PC-9 (cell line): ENCODE results near the gene IL16. TPM values are rescaled to one million over a fixed set of nuclear protein-coding genes. Genes with fewer than 3 reads are reported as not detected.

ENCODE experiments used
- BruUV-seq: library from RNA; stranded (reverse); fragments of 400-500 nt; replicated peaks from 2 replicates; lab custom pipeline; 2021; lab: Mats Ljungman, UMichigan
- CTCF ChIA-PET: fragments of 300-600 bp; sonication (Branson Sonifier 250); formaldehyde crosslinking; loops from one replicate; lab custom pipeline; 2022; ENCODE audit warnings: antibody characterized with exemption; lab: Charles Lee
- POLR2A ChIA-PET: fragments of 300-600 bp; sonication (Branson Sonifier 250); formaldehyde crosslinking; loops from one replicate; lab custom pipeline; 2022; ENCODE audit warnings: antibody characterized with exemption; ENCODE audit not compliant: unreplicated experiment; lab: Charles Lee
- DNase-seq, 2 experiments: peaks; one replicate each; pipeline versions ENCODE4 v3.0.0 to v3.0.0-alpha.2; 2015 to 2022; ENCODE audit warnings: mixed read lengths in 1 of 2
- H2AFZ ChIP-seq: fragments of 200-600 bp; sonication (generic); 2 replicates; pipeline ENCODE4 v1.8.1; 2017; ENCODE audit warnings: antibody characterized with exemption
- H3F3A ChIP-seq: fragments of 200-600 bp; sonication (generic); 2 replicates; pipeline ENCODE4 v1.8.1; 2017; ENCODE audit warnings: antibody characterized with exemption, mild to moderate bottlenecking, low read depth; ENCODE audit not compliant: insufficient read depth
- H3K27ac ChIP-seq: fragments of 200-600 bp; sonication (generic); 2 replicates; pipeline ENCODE4 v1.6.1; 2016; ENCODE audit warnings: mixed run types
- H3K27me3 ChIP-seq: fragments of 200-600 bp; sonication (generic); 2 replicates; pipeline ENCODE4 v1.6.1; 2016; ENCODE audit warnings: low read depth, mixed run types; ENCODE audit not compliant: insufficient read depth
- H3K36me3 ChIP-seq: fragments of 200-600 bp; sonication (generic); 2 replicates; pipeline ENCODE4 v1.6.1; 2016; ENCODE audit warnings: low read depth, mixed run types
- H3K4me1 ChIP-seq: fragments of 200-600 bp; sonication (generic); replicated peaks from 2 replicates; pipeline ENCODE4 v1.6.1; 2016; ENCODE audit warnings: mixed run types; ENCODE audit not compliant: insufficient read depth
- H3K4me2 ChIP-seq: fragments of 200-600 bp; sonication (generic); 2 replicates; pipeline ENCODE4 v1.6.1; 2017; ENCODE audit warnings: mixed run types
- H3K4me3 ChIP-seq: fragments of 200-600 bp; sonication (generic); 2 replicates; pipeline ENCODE4 v1.6.1; 2016; ENCODE audit warnings: mixed run types
- H3K79me2 ChIP-seq: fragments of 200-600 bp; sonication (generic); 2 replicates; pipeline ENCODE4 v1.6.1; 2017; ENCODE audit warnings: low read depth, mixed run types
- H3K9me2 ChIP-seq: fragments of 200-600 bp; sonication (generic); 2 replicates; pipeline ENCODE4 v1.8.1; 2017; ENCODE audit warnings: mild to moderate bottlenecking; ENCODE audit not compliant: insufficient read depth
- H3K9me3 ChIP-seq: fragments of 200-600 bp; sonication (generic); 2 replicates; pipeline ENCODE4 v1.8.1; 2016; ENCODE audit warnings: low read depth; ENCODE audit not compliant: insufficient read depth
- H4K20me1 ChIP-seq: fragments of 200-600 bp; sonication (generic); 2 replicates; pipeline ENCODE4 v1.8.1; 2017; ENCODE audit not compliant: insufficient read depth
- EZH2 ChIP-seq: fragments of 200-600 bp; sonication (generic); IDR thresholded peaks from 2 replicates; pipeline ENCODE4 v1.8.0; 2017; ENCODE audit warnings: antibody characterized with exemption, low read depth
- intact Hi-C: fragments of 100-400 bp; cut with micrococcal nuclease; formaldehyde crosslinking; loops from one replicate; pipeline ENCODE4 v1.10.0; 2022; ENCODE audit not compliant: unreplicated experiment
- total RNA-seq: library from RNA; stranded (reverse); gene quantifications from 2 replicates; pipeline ENCODE4 v1.2.3, GENCODE V29; 2021
- TF ChIP-seq, protein P1 (sequence below): fragments of 200-600 bp; sonication (generic); conservative IDR thresholded peaks from 2 replicates; pipeline ENCODE4 v1.6.1; 2017; ENCODE audit warnings: mixed run types, antibody characterized with exemption, mild to moderate bottlenecking, moderate library complexity

IL16 gene
- total RNA-seq, 1 experiment from 2014 or later, result 0.50 TPM

DNA sequence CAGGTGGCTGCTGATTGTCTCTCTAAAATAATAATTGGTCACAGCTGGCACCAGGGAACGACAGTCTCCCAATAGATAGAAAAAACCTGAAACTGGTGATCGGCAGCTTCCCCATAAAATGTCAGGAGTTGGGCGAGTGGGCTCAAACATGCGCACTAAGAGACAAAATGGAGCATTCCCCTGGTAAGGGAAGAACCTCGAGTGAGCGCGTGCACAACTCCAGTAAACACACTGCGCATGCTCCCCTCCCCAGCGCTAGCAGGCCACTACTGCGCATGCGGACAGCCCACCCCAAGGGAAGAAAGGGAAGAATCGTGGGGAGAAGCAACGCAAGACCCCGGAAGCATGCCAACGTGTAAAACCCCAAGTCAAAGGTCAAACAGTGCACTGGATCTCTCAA is 134.9 kb downstream of the IL16 start:
- no peak for DNase-seq
- Histone ChIP-seq H3K9me3 (no peaks in the 10 kb centered on the region), H3K4me3 (no peak overlapping the region), H3K27ac (no peak overlapping the region), H3K79me2 (no peaks in the 10 kb centered on the region), H3K9me2 (no peaks in the 10 kb centered on the region), H3K27me3 (peaks cover 53% of the 10 kb centered on the region), H3K4me1 (no peaks in the 10 kb centered on the region), H4K20me1 (no peaks in the 10 kb centered on the region), H2AFZ (no peak overlapping the region), H3K36me3 (no peaks in the 10 kb centered on the region), H3K4me2 (no peak overlapping the region), H3F3A (no peaks in the 10 kb centered on the region)
- ChIA-PET POLR2A (no interaction called here), CTCF (no interaction called here)
- TF ChIP-seq, protein P1, sequence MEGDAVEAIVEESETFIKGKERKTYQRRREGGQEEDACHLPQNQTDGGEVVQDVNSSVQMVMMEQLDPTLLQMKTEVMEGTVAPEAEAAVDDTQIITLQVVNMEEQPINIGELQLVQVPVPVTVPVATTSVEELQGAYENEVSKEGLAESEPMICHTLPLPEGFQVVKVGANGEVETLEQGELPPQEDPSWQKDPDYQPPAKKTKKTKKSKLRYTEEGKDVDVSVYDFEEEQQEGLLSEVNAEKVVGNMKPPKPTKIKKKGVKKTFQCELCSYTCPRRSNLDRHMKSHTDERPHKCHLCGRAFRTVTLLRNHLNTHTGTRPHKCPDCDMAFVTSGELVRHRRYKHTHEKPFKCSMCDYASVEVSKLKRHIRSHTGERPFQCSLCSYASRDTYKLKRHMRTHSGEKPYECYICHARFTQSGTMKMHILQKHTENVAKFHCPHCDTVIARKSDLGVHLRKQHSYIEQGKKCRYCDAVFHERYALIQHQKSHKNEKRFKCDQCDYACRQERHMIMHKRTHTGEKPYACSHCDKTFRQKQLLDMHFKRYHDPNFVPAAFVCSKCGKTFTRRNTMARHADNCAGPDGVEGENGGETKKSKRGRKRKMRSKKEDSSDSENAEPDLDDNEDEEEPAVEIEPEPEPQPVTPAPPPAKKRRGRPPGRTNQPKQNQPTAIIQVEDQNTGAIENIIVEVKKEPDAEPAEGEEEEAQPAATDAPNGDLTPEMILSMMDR, result no peak
- TF ChIP-seq EZH2, result no peak
- BruUV-seq, result no TSS peak
- intact Hi-C loops, result no loop called here

DNA sequence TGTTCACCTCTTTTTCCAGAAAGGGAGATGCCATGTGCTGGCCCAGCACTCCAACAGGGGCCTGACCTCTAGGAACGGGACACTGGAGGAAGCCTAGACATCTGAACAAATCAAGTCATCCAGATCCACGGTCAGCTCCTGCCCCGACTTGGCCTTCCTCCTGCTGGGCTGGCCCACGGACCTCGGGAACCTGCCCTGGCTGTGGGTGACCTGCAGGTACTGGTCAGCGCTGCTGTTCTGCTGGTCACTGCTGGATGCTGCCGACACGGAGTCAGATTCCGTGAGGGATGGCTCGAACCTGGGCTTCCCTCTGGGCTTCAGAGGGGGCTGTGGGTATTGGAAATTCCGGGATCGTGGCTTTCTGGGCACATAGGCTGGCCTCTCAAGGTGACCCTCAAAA is 135.6 kb downstream of the IL16 start:
- TF ChIP-seq, protein P1, result no peak
- no peak for TF ChIP-seq EZH2
- ChIA-PET CTCF (no interaction called here), POLR2A (no interaction called here)
- Histone ChIP-seq H3K36me3 (no peaks in the 10 kb centered on the region), H3K79me2 (no peaks in the 10 kb centered on the region), H3K27ac (no peak overlapping the region), H3K9me3 (no peaks in the 10 kb centered on the region), H3K4me2 (no peak overlapping the region), H3F3A (no peaks in the 10 kb centered on the region), H3K27me3 (peaks cover 53% of the 10 kb centered on the region), H3K4me3 (no peak overlapping the region), H4K20me1 (no peaks in the 10 kb centered on the region), H2AFZ (no peak overlapping the region), H3K4me1 (no peaks in the 10 kb centered on the region), H3K9me2 (no peaks in the 10 kb centered on the region)
- no peak for DNase-seq
- intact Hi-C loops, result no loop called here
- BruUV-seq, result no TSS peak

DNA sequence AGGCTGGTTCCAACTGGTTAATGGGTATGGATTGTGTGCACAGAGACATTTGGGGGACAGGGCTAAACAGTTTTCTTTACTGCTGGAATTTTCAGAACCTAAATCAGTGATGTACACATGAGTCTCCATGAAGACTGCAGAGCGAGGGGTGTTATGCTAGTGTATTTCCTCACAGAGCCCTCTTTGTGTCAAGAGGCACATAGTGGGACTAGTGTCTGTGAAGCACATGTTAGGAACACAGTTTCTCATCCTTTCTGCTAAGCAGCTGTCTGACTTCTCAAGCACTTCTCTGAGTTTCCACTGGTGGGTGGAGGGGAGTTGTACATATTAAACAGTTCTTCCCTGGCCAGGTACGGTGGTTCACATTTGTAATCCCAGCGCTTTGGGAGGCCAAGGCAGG is 136.7 kb downstream of the IL16 start:
- H3F3A ChIP-seq, result no peaks in the 10 kb centered on the region
- intact Hi-C loops, result no loop called here
- no peaks in the 10 kb centered on the region for H3K4me1 ChIP-seq
- H3K27me3 ChIP-seq, result peaks cover 48% of the 10 kb centered on the region
- TF ChIP-seq, protein P1, result no peak
- TF ChIP-seq EZH2, result no peak
- no peaks in the 10 kb centered on the region for H3K36me3 ChIP-seq
- H3K4me2 ChIP-seq, result no peak overlapping the region
- no peaks in the 10 kb centered on the region for H3K79me2 ChIP-seq
- no peaks in the 10 kb centered on the region for H4K20me1 ChIP-seq
- H3K9me3 ChIP-seq, result no peaks in the 10 kb centered on the region
- POLR2A ChIA-PET, result no interaction called here
- H3K27ac ChIP-seq, result no peak overlapping the region
- H3K4me3 ChIP-seq, result no peak overlapping the region
- H3K9me2 ChIP-seq, result no peaks in the 10 kb centered on the region
- CTCF ChIA-PET, result no interaction called here
- BruUV-seq, result no TSS peak
- DNase-seq, result no peak
- H2AFZ ChIP-seq, result no peak overlapping the region
